HG03175 (cell line): ENCODE data around the gene SMIM35.

Experiments used
- ATAC-seq: cut with Tn5 transposase; IDR thresholded peaks from one replicate; pipeline ENCODE4 v1.9.1; 2021; ENCODE audit warnings: mild to moderate bottlenecking, moderate library complexity; ENCODE audit not compliant: unreplicated experiment

The SMIM35 gene

GRCh38 chr11:118060081-118060661 is 26.6 kb downstream of the SMIM35 start:
- no peak for ATAC-seq

GRCh38 chr11:118059246-118059940 is 27.4 kb downstream of the SMIM35 start:
- ATAC-seq: no peak

GRCh38 chr11:118058311-118059245 is 28.2 kb downstream of the SMIM35 start:
- no peak for ATAC-seq

GRCh38 chr11:118057251-118058145 is 29.3 kb downstream of the SMIM35 start:
- ATAC-seq: no peak

- ATAC-seq: no peak
These were observed 30.0 kb downstream of the SMIM35 start for GRCh38 chr11:118056806-118057205.

- no peak for ATAC-seq
These were observed 30.8 kb downstream of the SMIM35 start for GRCh38 chr11:118055966-118056365.

- no peak for ATAC-seq
These were observed 31.8 kb downstream of the SMIM35 start for GRCh38 chr11:118054712-118055640.

GRCh38 chr11:118052581-118053206 is 34.1 kb downstream of the SMIM35 start:
- no peak for ATAC-seq

GRCh38 chr11:118051611-118052461 is 34.9 kb downstream of the SMIM35 start:
- ATAC-seq: peak; percentile 73

- ATAC-seq: no peak
These were observed 35.6 kb downstream of the SMIM35 start for GRCh38 chr11:118051136-118051610.

- ATAC-seq: no peak
These were observed 36.4 kb downstream of the SMIM35 start for GRCh38 chr11:118050208-118050891.

GRCh38 chr11:118049771-118050170 is 37.0 kb downstream of the SMIM35 start:
- ATAC-seq: no peak

- no peak for ATAC-seq
These were observed 38.0 kb downstream of the SMIM35 start for GRCh38 chr11:118048472-118049370.

- no peak for ATAC-seq
These were observed 39.0 kb downstream of the SMIM35 start for GRCh38 chr11:118047749-118048148.

GRCh38 chr11:118046964-118047700 is 39.6 kb downstream of the SMIM35 start:
- no peak for ATAC-seq
